ENCODE measurements around the gene KIAA0319L.
"Not testable (repeated sequence)": the region's sequence is repeated elsewhere in the genome, so short reads cannot be mapped to it uniquely, and the experiment has no call there.

KIAA0319L gene

GRCh38 chr1:35481229-35481628 lies 76.0 kb downstream of the KIAA0319L start:
- Mint-ChIP-seq H3K27ac (no peak overlapping the region), H3K9me3 (peaks cover 17% of the 10 kb centered on the region), H3K4me3 (no peak overlapping the region), H3K4me1 (no peaks in the 10 kb centered on the region), H3K36me3 (ENCODE audit: low read depth) (peaks cover 44% of the 10 kb centered on the region), H3K27me3 (ENCODE audit: low read depth, poor library complexity) (no peaks in the 10 kb centered on the region)
- TF ChIP-seq CTCF (IDR thresholded peaks at IDR 0.05): no peak
- no peak for DNase-seq

GRCh38 chr1:35477870-35478269 lies 79.3 kb downstream of the KIAA0319L start:
- TF ChIP-seq CTCF (IDR thresholded peaks at IDR 0.05): no peak
- Mint-ChIP-seq H3K36me3 (ENCODE audit: low read depth) (peaks cover 51% of the 10 kb centered on the region), H3K4me1 (no peaks in the 10 kb centered on the region), H3K9me3 (peaks cover 12% of the 10 kb centered on the region), H3K4me3 (no peak overlapping the region), H3K27me3 (ENCODE audit: low read depth, poor library complexity) (no peaks in the 10 kb centered on the region), H3K27ac (no peak overlapping the region)
- DNase-seq: no peak

GRCh38 chr1:35475856-35476674 lies 81.1 kb downstream of the KIAA0319L start:
- Mint-ChIP-seq H3K4me1 (no peaks in the 10 kb centered on the region), H3K27me3 (ENCODE audit: low read depth, poor library complexity) (no peaks in the 10 kb centered on the region), H3K27ac (no peak overlapping the region), H3K4me3 (no peak overlapping the region), H3K9me3 (peaks cover 5% of the 10 kb centered on the region), H3K36me3 (ENCODE audit: low read depth) (peaks cover 50% of the 10 kb centered on the region)
- no peak for DNase-seq
- no peak for TF ChIP-seq CTCF (IDR thresholded peaks at IDR 0.05)

- Mint-ChIP-seq H3K27me3 (ENCODE audit: low read depth, poor library complexity) (no peaks in the 10 kb centered on the region), H3K36me3 (ENCODE audit: low read depth) (peaks cover 55% of the 10 kb centered on the region), H3K9me3 (peaks cover 5% of the 10 kb centered on the region), H3K4me3 (no peak overlapping the region), H3K4me1 (no peaks in the 10 kb centered on the region), H3K27ac (no peak overlapping the region)
- TF ChIP-seq CTCF (IDR thresholded peaks at IDR 0.05): no peak
- no peak for DNase-seq
Measured at GRCh38 chr1:35475356-35475755, 81.8 kb downstream of the KIAA0319L start.

- H3K27me3 Mint-ChIP-seq (ENCODE audit: low read depth, poor library complexity); H3K27ac Mint-ChIP-seq; DNase-seq; H3K9me3 Mint-ChIP-seq; H3K4me1 Mint-ChIP-seq; H3K4me3 Mint-ChIP-seq: not testable (repeated sequence)
- peaks cover 59% of the 10 kb centered on the region for H3K36me3 Mint-ChIP-seq (ENCODE audit: low read depth)
Measured at GRCh38 chr1:35473216-35473615, 84.0 kb downstream of the KIAA0319L start.

GRCh38 chr1:35470977-35471613 lies 86.1 kb downstream of the KIAA0319L start:
- Mint-ChIP-seq H3K4me1 (no peaks in the 10 kb centered on the region), H3K27me3 (ENCODE audit: low read depth, poor library complexity) (no peaks in the 10 kb centered on the region), H3K4me3 (no peak overlapping the region), H3K9me3 (peaks cover 2% of the 10 kb centered on the region), H3K36me3 (ENCODE audit: low read depth) (peaks cover 62% of the 10 kb centered on the region), H3K27ac (no peak overlapping the region)
- no peak for DNase-seq
- no peak for TF ChIP-seq CTCF (IDR thresholded peaks at IDR 0.05)

All from nephron progenitor cell (in vitro differentiated cells).